Measurements from ENCODE around the gene NRXN3. TPM values are rescaled to one million over a fixed set of nuclear protein-coding genes. Genes with fewer than 3 reads are reported as not detected.

The NRXN3 gene
- polyA plus RNA-seq, 1 experiment: 7.0 TPM

- DNase-seq (ENCODE audit: low read depth): no peak
- Histone ChIP-seq H3K36me3 (ENCODE audit: control insufficient read depth, insufficient read depth, low read length) (no peaks in the 10 kb centered on the region), H3K4me3 (ENCODE audit: low read depth, low read length) (no peak overlapping the region), H3K27me3 (ENCODE audit: control insufficient read depth, insufficient read depth, low read length) (no peaks in the 10 kb centered on the region)
- CTCF ChIA-PET: interaction anchor here (0.6 to 1.1 kb wide), 3 partner anchors 15 to 552 kb away, joined by 3 read pairs; no protein-coding TSS in a partner anchor
- TF ChIP-seq CTCF (IDR thresholded peaks at IDR 0.05; ENCODE audit: insufficient read depth, low read depth, low read length): no peak
- POLR2A ChIA-PET: no interaction called here
These were observed 1345.0 kb downstream of the NRXN3 start for GRCh38 chr14:79515158-79515557.

GRCh38 chr14:79516009-79516408, 1345.8 kb downstream of the NRXN3 start:
- H3K36me3 ChIP-seq (ENCODE audit: control insufficient read depth, insufficient read depth, low read length): no peaks in the 10 kb centered on the region
- H3K4me3 ChIP-seq (ENCODE audit: low read depth, low read length): no peak overlapping the region
- no peaks in the 10 kb centered on the region for H3K27me3 ChIP-seq (ENCODE audit: control insufficient read depth, insufficient read depth, low read length)
- TF ChIP-seq CTCF (IDR thresholded peaks at IDR 0.05; ENCODE audit: insufficient read depth, low read depth, low read length): no peak
- POLR2A ChIA-PET: no interaction called here
- DNase-seq (ENCODE audit: low read depth): no peak
- CTCF ChIA-PET: interaction anchor here (1.1 kb wide), 1 partner anchor 19 kb away, joined by 3 read pairs; no protein-coding TSS in a partner anchor

- CTCF ChIA-PET: no interaction called here
- Histone ChIP-seq H3K4me3 (ENCODE audit: low read depth, low read length) (no peak overlapping the region), H3K36me3 (ENCODE audit: control insufficient read depth, insufficient read depth, low read length) (no peaks in the 10 kb centered on the region), H3K27me3 (ENCODE audit: control insufficient read depth, insufficient read depth, low read length) (no peaks in the 10 kb centered on the region)
- no peak for TF ChIP-seq CTCF (IDR thresholded peaks at IDR 0.05; ENCODE audit: insufficient read depth, low read depth, low read length)
- POLR2A ChIA-PET: no interaction called here
- no peak for DNase-seq (ENCODE audit: low read depth)
These were observed 1355.2 kb downstream of the NRXN3 start for GRCh38 chr14:79525416-79525815.

- Histone ChIP-seq H3K4me3 (ENCODE audit: low read depth, low read length) (no peak overlapping the region), H3K27me3 (ENCODE audit: control insufficient read depth, insufficient read depth, low read length) (no peaks in the 10 kb centered on the region), H3K36me3 (ENCODE audit: control insufficient read depth, insufficient read depth, low read length) (no peaks in the 10 kb centered on the region)
- no peak for DNase-seq (ENCODE audit: low read depth)
- POLR2A ChIA-PET: no interaction called here
- CTCF ChIA-PET: interaction anchor here (0.7 to 1.1 kb wide), 2 partner anchors 15 to 125 kb away, joined by 3 read pairs; no protein-coding TSS in a partner anchor
- TF ChIP-seq CTCF (IDR thresholded peaks at IDR 0.05; ENCODE audit: insufficient read depth, low read depth, low read length): no peak
These were observed 1358.7 kb downstream of the NRXN3 start for GRCh38 chr14:79528828-79529416.

GRCh38 chr14:79530555-79530954, 1360.4 kb downstream of the NRXN3 start:
- H3K36me3 ChIP-seq (ENCODE audit: control insufficient read depth, insufficient read depth, low read length): no peaks in the 10 kb centered on the region
- ChIA-PET CTCF (interaction anchor here (1.2 kb wide), 1 partner anchor 14 kb away, joined by 4 read pairs; no protein-coding TSS in a partner anchor), POLR2A (no interaction called here)
- no peak for TF ChIP-seq CTCF (IDR thresholded peaks at IDR 0.05; ENCODE audit: insufficient read depth, low read depth, low read length)
- no peak for DNase-seq (ENCODE audit: low read depth)
- H3K4me3 ChIP-seq (ENCODE audit: low read depth, low read length): no peak overlapping the region
- no peaks in the 10 kb centered on the region for H3K27me3 ChIP-seq (ENCODE audit: control insufficient read depth, insufficient read depth, low read length)

Measured in BJ (cell line).